GM12878 (cell line): ENCODE results near the gene DDIT3. TPM values are rescaled to one million over a fixed set of nuclear protein-coding genes. Genes with fewer than 3 reads are reported as not detected.
A peak's percentile ranks its signal among the peaks of the same experiment; 100 is the strongest.
"Not testable (repeated sequence)": the region's sequence is repeated elsewhere in the genome, so short reads cannot be mapped to it uniquely, and the experiment has no call there.

Source experiments
- ATAC-seq: fragments of 200-7000 bp; cut with Tn5 transposase; 3 replicates; pipeline ENCODE4 v1.9.1; 2020; ENCODE audit warnings: mild to moderate bottlenecking, moderate library complexity
- BruUV-seq: library from RNA; stranded (reverse); fragments of 400-500 nt; replicated peaks from 2 replicates; lab custom pipeline; 2021; lab: Mats Ljungman, UMichigan
- CTCF ChIA-PET: fragments of 300-600 bp; sonication (Branson Sonifier 250); formaldehyde crosslinking; extraction: SDS; loops from one replicate; lab custom pipeline; 2021; ENCODE audit warnings: inconsistent platforms; lab: Yijun Ruan, JAX
- POLR2A ChIA-PET: fragments of 350-600 bp; formaldehyde crosslinking; extraction: SDS; loops from one replicate; lab custom pipeline; 2021; ENCODE audit warnings: inconsistent platforms; lab: Charles Lee
- RAD21 ChIA-PET: fragments of 300-600 bp; sonication (Branson Sonifier 250); formaldehyde crosslinking; loops from one replicate; lab custom pipeline; 2023; ENCODE audit warnings: antibody characterized with exemption; ENCODE audit not compliant: unreplicated experiment; lab: Charles Lee
- SMC1A ChIA-PET: fragments of 300-600 bp; sonication (Branson Sonifier 250); formaldehyde crosslinking; loops from one replicate; lab custom pipeline; 2023; ENCODE audit not compliant: unreplicated experiment, uncharacterized antibody; lab: Charles Lee
- DNase-seq: peaks from one replicate; pipeline ENCODE4 v3.0.0-alpha.2; 2011; ENCODE audit warnings: low read depth, low spot score
- FAIRE-seq: peaks from 3 replicates; lab custom pipeline; 2011; peaks lifted over from hg19 to GRCh38; lab: Jason Lieb, UNC
- H2AFZ ChIP-seq: 2 replicates; pipeline ENCODE4 v1.6.0; 2011; ENCODE audit warnings: low read depth, low read length, control low read depth; ENCODE audit not compliant: control insufficient read depth
- H3K27ac ChIP-seq: 2 replicates; pipeline ENCODE4 v1.5.1; 2011; ENCODE audit warnings: control low read depth; ENCODE audit not compliant: control insufficient read depth, insufficient read depth
- H3K27me3 ChIP-seq, 2 experiments: replicated peaks in 1 of 2; 2 replicates each; pipeline versions ENCODE4 v1.6.0 to v1.6.1; 2011; ENCODE audit warnings: low read length in 1 of 2; ENCODE audit not compliant: control insufficient read depth in 2 of 2, insufficient read depth in 2 of 2
- H3K36me3 ChIP-seq, 2 experiments: 2 replicates each; pipeline ENCODE4 v1.5.1; 2011; ENCODE audit warnings: low read length in 1 of 2; ENCODE audit not compliant: control insufficient read depth in 2 of 2, insufficient read depth in 2 of 2
- H3K4me1 ChIP-seq: 2 replicates; pipeline ENCODE4 v1.6.1; 2011; ENCODE audit warnings: mild to moderate bottlenecking, low read length, moderate library complexity, mixed read lengths; ENCODE audit not compliant: control insufficient read depth, insufficient read depth
- H3K4me2 ChIP-seq: 2 replicates; pipeline ENCODE4 v1.6.0; 2011; ENCODE audit warnings: control low read depth; ENCODE audit not compliant: control insufficient read depth, insufficient read depth
- H3K4me3 ChIP-seq: fragments of 200-600 bp; sonication (generic); 2 replicates; pipeline ENCODE4 v1.5.1; 2016
- H3K79me2 ChIP-seq: 2 replicates; pipeline ENCODE4 v1.6.0; 2011; ENCODE audit warnings: low read length; ENCODE audit not compliant: control insufficient read depth, insufficient read depth
- H3K9ac ChIP-seq: 2 replicates; pipeline ENCODE4 v1.8.0; 2011; ENCODE audit warnings: low read length, control low read depth, mixed read lengths; ENCODE audit not compliant: control insufficient read depth, insufficient read depth
- H3K9me3 ChIP-seq: replicated peaks from 3 replicates; pipeline ENCODE4 v1.5.1; 2011; ENCODE audit warnings: mild to moderate bottlenecking, low read length; ENCODE audit not compliant: control insufficient read depth, insufficient read depth
- H4K20me1 ChIP-seq: 2 replicates; pipeline ENCODE4 v1.6.0; 2011; ENCODE audit not compliant: control insufficient read depth, insufficient read depth
- NR2F1 ChIP-seq: fragments of 450-650 bp; conservative IDR thresholded peaks from 2 replicates; pipeline ENCODE4 v1.6.1; 2017; ENCODE audit warnings: mild to moderate bottlenecking
- POLR2A ChIP-seq: IDR thresholded peaks from 2 replicates; pipeline ENCODE4 v1.6.1; 2011; ENCODE audit warnings: low read depth, mild to moderate bottlenecking, low read length
- RBBP5 ChIP-seq: fragments of 200-600 bp; sonication (generic); conservative IDR thresholded peaks from 2 replicates; pipeline ENCODE4 v1.6.1; 2016
- SMARCA5 ChIP-seq: fragments of 450-650 bp; IDR thresholded peaks from 2 replicates; pipeline ENCODE4 v1.6.1; 2017; ENCODE audit warnings: mild to moderate bottlenecking
- ZNF217 ChIP-seq: fragments of 450-650 bp; IDR thresholded peaks from 2 replicates; pipeline ENCODE4 v1.6.1; 2017; ENCODE audit warnings: antibody characterized with exemption, mild to moderate bottlenecking
- WGBS: methylation state at CpG from one replicate; pipeline ENCODE4 v1.1.6; 2016; ENCODE audit warnings: low lambda C conversion rate; ENCODE audit not compliant: insufficient replicate concordance, insufficient coverage; ENCODE audit errors: missing lambda C conversion rate; 5-methylcytosine and 5-hydroxymethylcytosine counted together
- in situ Hi-C: fragments of 300-500 bp; cut with MboI; formaldehyde crosslinking; loops from 9 replicates; pipeline ENCODE4 v1.14.3; 2018; ENCODE audit warnings: mixed read lengths
- intact Hi-C: fragments of 100-400 bp; cut with micrococcal nuclease; formaldehyde crosslinking; loops from one replicate; pipeline ENCODE4 v1.14.2; 2022; ENCODE audit not compliant: unreplicated experiment
- polyA plus RNA-seq, 11 experiments: library from polyadenylated mRNA; depleted of rRNA in 4 of 11; unstranded in 6 of 11; stranded (reverse) in 5 of 11; fragments of >200 nt; fragmentation: Nextera tagmentation in 4 of 11; fragmentation: Illumina TruSeq in 1 of 11; extraction: Ambion mirVana in 4 of 11; extraction: Trizol in 1 of 11; gene quantifications; 1 replicate in 1 of 11; 2 replicates in 10 of 11; pipeline versions ENCODE4 v1.2.1 to v1.2.3, GENCODE V29; 2011 to 2016; ENCODE audit warnings: inconsistent platforms in 2 of 11, missing spikeins in 2 of 11, low read depth in 1 of 11
- total RNA-seq, 4 experiments: library from RNA; depleted of rRNA in 3 of 4; stranded (reverse); fragments of >200 nt in 3 of 4; fragmentation: Illumina TruSeq in 1 of 4; extraction: Trizol in 1 of 4; gene quantifications; 2 replicates each; pipeline versions ENCODE4 v1.2.1 to v1.2.3, GENCODE V29; 2013 to 2021

Gene DDIT3
- total and polyA plus RNA-seq, 10 of the 15 experiments (the other 5 are each of a cell fraction or from before 2014, with no cell fraction given), result 9.2 to 28.9 (median 15.5) TPM

- Histone ChIP-seq H3K79me2 (peaks cover 22% of the 10 kb centered on the region), H3K4me3 (no peak overlapping the region), H3K27me3 (no peaks in the 10 kb centered on the region), H3K9me3 (no peaks in the 10 kb centered on the region), H4K20me1 (peaks cover 4% of the 10 kb centered on the region; the same call in 1 of the 2 replicates), H3K36me3 (peaks cover 35 to 49% of the 10 kb centered on the region in 2 experiments), H3K4me1 (no peaks in the 10 kb centered on the region; the same call in 1 of the 2 replicates), H3K27ac (no peak overlapping the region), H3K4me2 (no peak overlapping the region), H2AFZ (no peak overlapping the region), H3K9ac (no peak overlapping the region)
- in situ Hi-C loops, result no loop called here
- SMC1A ChIA-PET, result interaction anchor here (2.2 kb wide), 1 partner anchor 18 kb away, joined by 6 read pairs; no protein-coding TSS in a partner anchor
- CTCF ChIA-PET, result interaction anchor here (1.3 to 1.5 kb wide), 3 partner anchors 10 to 38 kb away, joined by 3 to 4 read pairs (median 3); no protein-coding TSS in a partner anchor
- POLR2A ChIA-PET, result interaction anchor here (0.9 kb wide), 1 partner anchor 9 kb away, joined by 3 read pairs; no protein-coding TSS in a partner anchor
- DNase-seq (no peak), FAIRE-seq (no peak), ATAC-seq (no peak)
- intact Hi-C loops, result no loop called here
- 95% methylated on average over 9 of the region's 9 CpGs for WGBS
- RAD21 ChIA-PET, result no interaction called here
- no peak for TF ChIP-seq NR2F1
- TF ChIP-seq POLR2A, result peak; percentile 66; the same call in 1 of the 2 replicates
- TF ChIP-seq ZNF217, result no peak
- TF ChIP-seq SMARCA5, result no peak
- no peak for TF ChIP-seq RBBP5
- BruUV-seq, result no TSS peak
Observed at GRCh38 chr12:57514720-57515407, 5.5 kb downstream of the DDIT3 start.

- H3K27ac ChIP-seq, RAD21 ChIA-PET, intact Hi-C loops, H2AFZ ChIP-seq, H3K9me3 ChIP-seq, H3K27me3 ChIP-seq, FAIRE-seq, DNase-seq, H4K20me1 ChIP-seq, in situ Hi-C loops, H3K4me2 ChIP-seq, ATAC-seq, H3K4me1 ChIP-seq, BruUV-seq, H3K9ac ChIP-seq, H3K4me3 ChIP-seq: not testable (repeated sequence)
- ChIA-PET POLR2A (interaction anchor here (0.7 kb wide), 1 partner anchor 1176 kb away, joined by 3 read pairs; no protein-coding TSS in a partner anchor), CTCF (interaction anchor here (1.3 kb wide), 1 partner anchor 37 kb away, joined by 3 read pairs; no protein-coding TSS in a partner anchor), SMC1A (interaction anchor here (2.2 kb wide), 1 partner anchor 17 kb away, joined by 6 read pairs; no protein-coding TSS in a partner anchor)
- peaks cover 16% of the 10 kb centered on the region for H3K79me2 ChIP-seq
- whole genome bisulfite sequencing, result 97% methylated on average over 9 of the region's 9 CpGs
- peaks cover 35 to 49% of the 10 kb centered on the region in 2 experiments for H3K36me3 ChIP-seq
Observed at GRCh38 chr12:57514246-57514645, 6.1 kb downstream of the DDIT3 start.

- in situ Hi-C loops, H3K9ac ChIP-seq, DNase-seq, SMC1A ChIA-PET, H3K4me3 ChIP-seq, H3K27ac ChIP-seq, intact Hi-C loops, H3K9me3 ChIP-seq, BruUV-seq, H2AFZ ChIP-seq, RAD21 ChIA-PET, H3K27me3 ChIP-seq, H3K4me1 ChIP-seq, H3K4me2 ChIP-seq, H4K20me1 ChIP-seq, FAIRE-seq, ATAC-seq: not testable (repeated sequence)
- H3K79me2 ChIP-seq, result peaks cover 10% of the 10 kb centered on the region
- ChIA-PET POLR2A (interaction anchor here (0.6 to 0.7 kb wide), 2 partner anchors 43 to 1176 kb away, joined by 3 read pairs; no protein-coding TSS in a partner anchor), CTCF (interaction anchor here (1.3 kb wide), 1 partner anchor 36 kb away, joined by 3 read pairs; no protein-coding TSS in a partner anchor)
- H3K36me3 ChIP-seq, result peaks cover 35 to 49% of the 10 kb centered on the region in 2 experiments
- 95% methylated on average over 6 of the region's 6 CpGs for WGBS
Observed at GRCh38 chr12:57513677-57514076, 6.6 kb downstream of the DDIT3 start.
